Stimulated activated CD4-positive, alpha-beta T cell treated with anti-CD3 and anti-CD28 coated beads, Interleukin-2, amount 100 ng/mL, for 4 hours (primary cell): ENCODE measurements around the gene CLCNKA.
A peak's percentile ranks its signal among the peaks of the same experiment; 100 is the strongest.

Experiments
- DNase-seq: peaks from one replicate; pipeline ENCODE4 v3.0.0-alpha.2; 2020; ENCODE audit warnings: low read depth

The CLCNKA gene

DNA sequence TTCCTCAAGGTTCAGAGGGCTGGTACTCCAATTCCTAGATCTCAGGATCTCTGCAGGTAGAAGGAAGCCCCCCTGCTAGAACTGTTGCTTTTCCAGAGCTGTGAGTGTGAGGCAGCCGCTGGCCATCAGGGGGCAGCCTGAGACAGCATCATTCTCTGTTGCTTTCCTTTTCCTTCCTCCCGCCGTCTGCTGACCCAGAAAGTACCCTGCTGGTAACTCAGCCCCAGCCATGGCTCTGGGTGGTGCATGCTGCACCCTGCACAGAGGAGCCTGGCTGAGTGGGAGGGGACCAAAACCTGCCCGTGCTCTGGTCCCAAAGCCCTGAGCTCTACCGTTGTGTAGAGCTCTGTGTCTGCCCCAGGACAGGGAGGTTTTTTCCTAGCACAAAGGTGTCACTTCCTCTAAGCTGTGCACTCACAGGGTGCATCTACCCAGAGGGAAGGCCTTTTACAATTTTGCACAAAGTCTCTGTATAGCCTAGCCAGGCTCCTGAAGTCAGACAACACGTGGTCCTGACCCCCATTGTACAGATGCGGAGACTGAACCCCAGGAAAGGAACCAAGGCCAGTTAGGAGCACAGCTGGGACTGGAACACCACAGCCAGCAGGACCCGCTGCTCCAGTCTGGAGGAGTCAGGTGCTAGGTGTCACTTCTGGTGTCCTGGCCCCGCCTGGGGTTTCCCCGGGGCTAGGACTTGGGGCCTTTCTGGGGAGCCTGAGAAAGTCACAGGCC, 57.3 kb downstream of the CLCNKA start:
- DNase-seq, result peak; percentile 53

DNA sequence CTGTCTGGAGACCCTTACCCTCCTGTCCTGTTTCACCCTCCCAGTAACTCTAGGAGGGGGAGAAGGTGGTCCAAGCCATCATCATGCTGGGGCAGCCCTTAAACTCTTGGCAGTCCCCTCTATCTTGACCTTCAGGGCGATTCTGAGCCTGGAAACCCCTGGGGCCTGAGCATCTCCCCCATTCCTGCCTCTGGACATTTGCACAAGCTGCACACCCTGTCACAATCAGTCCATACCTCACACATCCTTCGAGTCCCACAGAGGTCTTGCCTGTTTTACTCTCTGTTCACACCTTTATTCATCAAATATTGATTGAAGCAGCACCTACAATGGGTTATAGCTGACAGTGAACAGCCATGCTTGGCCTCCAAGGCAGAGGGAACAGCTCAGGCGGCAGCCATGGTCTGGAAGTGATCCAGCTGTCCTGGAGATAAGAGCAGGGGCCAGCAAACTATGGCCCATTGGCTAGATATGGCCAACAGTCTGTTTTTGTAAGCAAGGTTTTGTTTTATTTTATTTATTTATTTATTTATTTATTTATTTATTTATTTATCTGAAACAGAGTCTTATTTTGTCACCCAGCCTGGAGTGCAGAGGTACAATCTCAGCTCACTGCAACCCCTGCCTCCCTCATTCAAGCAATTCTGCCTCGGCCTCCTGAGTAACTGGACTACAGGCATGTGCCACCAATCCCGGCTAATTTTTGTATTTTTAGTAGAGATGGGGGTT, 58.8 kb downstream of the CLCNKA start:
- no peak for DNase-seq

DNA sequence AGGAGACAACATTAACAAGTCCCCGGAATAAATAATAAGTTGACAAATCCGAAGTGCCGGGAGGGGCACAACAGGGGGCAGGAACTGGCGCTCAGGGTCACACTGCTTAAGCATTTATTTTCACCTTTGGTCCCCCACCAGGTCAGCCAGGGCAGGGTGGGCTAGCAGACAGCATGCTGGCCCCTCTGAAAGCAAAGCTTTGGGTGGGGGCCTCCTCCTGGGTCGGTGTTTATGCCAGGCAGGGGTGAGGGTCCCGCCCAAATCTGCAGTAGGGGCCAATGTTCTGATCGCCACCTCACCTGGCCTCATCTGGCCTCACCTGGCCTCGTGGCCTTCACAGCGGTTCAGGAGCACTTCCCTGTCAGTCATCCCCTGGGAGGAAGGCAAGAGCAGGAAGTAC, 59.8 kb downstream of the CLCNKA start:
- no peak for DNase-seq

DNA sequence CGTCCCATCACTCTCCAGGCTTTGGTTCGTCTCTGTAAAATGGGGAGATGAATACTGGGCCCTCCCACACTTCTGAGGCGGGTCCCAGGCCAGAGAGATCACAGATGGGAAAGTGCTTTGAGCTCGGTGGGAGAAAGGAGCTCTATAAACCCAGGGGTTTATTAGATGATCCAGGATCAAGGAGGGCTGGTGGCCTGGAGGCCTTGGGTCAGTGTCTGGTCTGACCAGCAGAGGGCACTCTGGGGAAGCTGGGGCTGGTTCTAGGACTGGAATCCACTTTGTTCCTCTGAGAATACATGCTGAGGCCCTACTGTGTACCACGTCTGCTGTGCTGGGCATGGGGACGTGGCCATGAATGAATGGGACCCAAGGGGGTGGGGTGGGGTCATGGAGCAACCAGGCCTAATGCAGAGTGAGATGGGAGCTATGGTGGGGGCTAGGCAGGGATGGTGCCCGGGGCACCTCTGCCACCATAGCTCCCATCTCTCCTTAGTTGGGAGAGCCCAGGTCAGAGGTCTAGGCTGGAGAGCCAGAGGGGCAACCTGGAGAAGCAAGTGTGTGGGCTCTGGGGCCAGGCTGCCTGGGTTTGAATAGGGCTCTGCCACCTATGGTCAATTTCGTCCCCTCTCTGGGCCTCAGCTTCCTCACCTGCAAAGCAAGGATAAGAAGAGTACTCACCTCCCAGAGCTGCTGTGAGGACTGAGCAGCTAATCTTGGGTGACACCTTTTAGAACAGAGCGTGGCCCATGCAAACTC, 60.6 kb downstream of the CLCNKA start:
- peak; percentile 24 for DNase-seq

DNA sequence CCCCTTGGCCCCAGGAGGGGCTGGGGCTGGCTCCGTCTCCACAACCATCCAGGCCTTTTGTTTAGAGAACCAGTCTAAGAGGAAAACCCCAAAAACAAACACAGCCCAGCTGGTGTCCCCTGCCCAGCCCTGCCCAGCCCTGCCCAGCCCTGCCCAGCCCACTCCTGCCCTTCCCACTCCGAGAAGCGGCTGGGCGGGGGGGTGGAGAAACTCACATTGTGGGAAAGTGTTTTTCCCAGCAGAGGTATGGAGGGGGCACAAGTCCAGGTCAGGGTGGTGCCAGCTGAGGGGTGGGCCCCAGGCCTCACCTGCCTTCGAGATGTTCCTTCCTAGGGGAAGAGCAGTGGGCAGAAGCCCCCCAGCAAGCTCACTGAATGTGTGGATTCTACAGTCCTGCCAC, 61.6 kb downstream of the CLCNKA start:
- no peak for DNase-seq
